Measurements from ENCODE around the gene DNAL4. TPM values are rescaled to one million over a fixed set of nuclear protein-coding genes. Genes with fewer than 3 reads are reported as not detected.
"Not testable (repeated sequence)": the region's sequence is repeated elsewhere in the genome, so short reads cannot be mapped to it uniquely, and the experiment has no call there.

Gene DNAL4
- total RNA-seq, 2 experiments from 2014 or later, result 1.9 to 2.7 TPM

- POLR2A ChIA-PET, result no interaction called here
- Histone ChIP-seq H3K4me3 (ENCODE audit: low read length) (no peak overlapping the region), H3K36me3 (ENCODE audit: insufficient read depth, low read length) (no peaks in the 10 kb centered on the region), H3K27me3 (ENCODE audit: control insufficient read depth in 1 of 2, insufficient read depth in 2 of 2, low read length in 2 of 2) (peaks cover 0 to 3% of the 10 kb centered on the region in 2 experiments), H3K4me1 (ENCODE audit: insufficient read depth, low read length) (no peaks in the 10 kb centered on the region), H3K9me3 (ENCODE audit: control insufficient read depth in 1 of 2, insufficient read depth in 1 of 2, low read length in 2 of 2) (no peaks in the 10 kb centered on the region), H3K27ac (ENCODE audit: low read depth in 1 of 2, low read length in 2 of 2) (no peak overlapping the region)
- Mint-ChIP-seq H3K27ac (no peak overlapping the region), H3K4me1 (ENCODE audit: low read depth) (no peaks in the 10 kb centered on the region), H3K27me3 (peaks cover 14% of the 10 kb centered on the region), H3K4me3 (no peak overlapping the region), H3K9me3 (no peaks in the 10 kb centered on the region), H3K36me3 (ENCODE audit: low read depth) (no peaks in the 10 kb centered on the region)
- CTCF ChIA-PET, result no interaction called here
- DNase-seq (no peak), ATAC-seq (ENCODE audit: poor library complexity) (no peak)
- intact Hi-C loops (cut with DNase I, micrococcal nuclease), result no loop called here
- TF ChIP-seq CTCF (IDR thresholded peaks at IDR 0.05), result no peak
These were observed 23.3 kb upstream of the DNAL4 start for GRCh38 chr22:38817196-38817595.

- DNase-seq (no peak), ATAC-seq (ENCODE audit: poor library complexity) (no peak)
- peaks cover 0 to 5% of the 10 kb centered on the region in 2 experiments for H3K9me3 ChIP-seq (ENCODE audit: control insufficient read depth in 1 of 2, insufficient read depth in 1 of 2, low read length in 2 of 2)
- Mint-ChIP-seq H3K4me1 (ENCODE audit: low read depth) (no peaks in the 10 kb centered on the region), H3K9me3 (no peaks in the 10 kb centered on the region), H3K27ac (no peak overlapping the region), H3K4me3 (no peak overlapping the region), H3K27me3 (peaks cover 19% of the 10 kb centered on the region), H3K36me3 (ENCODE audit: low read depth) (no peaks in the 10 kb centered on the region)
- H3K4me1 ChIP-seq (ENCODE audit: insufficient read depth, low read length), result no peaks in the 10 kb centered on the region
- CTCF ChIA-PET, result no interaction called here
- H3K4me3 ChIP-seq (ENCODE audit: low read length), result no peak overlapping the region
- POLR2A ChIA-PET, result no interaction called here
- no peaks in the 10 kb centered on the region for H3K36me3 ChIP-seq (ENCODE audit: insufficient read depth, low read length)
- TF ChIP-seq CTCF (IDR thresholded peaks at IDR 0.05), result no peak
- intact Hi-C loops (cut with DNase I, micrococcal nuclease), result no loop called here
- H3K27ac ChIP-seq (ENCODE audit: low read depth in 1 of 2, low read length in 2 of 2), result no peak overlapping the region
- peaks cover 0 to 3% of the 10 kb centered on the region in 2 experiments for H3K27me3 ChIP-seq (ENCODE audit: control insufficient read depth in 1 of 2, insufficient read depth in 2 of 2, low read length in 2 of 2)
These were observed 21.9 kb upstream of the DNAL4 start for GRCh38 chr22:38815842-38816241.

GRCh38 chr22:38811241-38811640 lies 17.3 kb upstream of the DNAL4 start:
- Mint-ChIP-seq H3K27me3 (peaks cover 23% of the 10 kb centered on the region), H3K9me3 (peaks cover 4% of the 10 kb centered on the region), H3K36me3 (ENCODE audit: low read depth) (no peaks in the 10 kb centered on the region), H3K4me1 (ENCODE audit: low read depth) (no peaks in the 10 kb centered on the region), H3K4me3 (no peak overlapping the region), H3K27ac (no peak overlapping the region)
- DNase-seq, result no peak
- intact Hi-C loops (cut with DNase I, micrococcal nuclease), result no loop called here
- H3K4me3 ChIP-seq (ENCODE audit: low read length), result no peak overlapping the region
- ATAC-seq (ENCODE audit: poor library complexity), result no peak
- ChIA-PET POLR2A (no interaction called here), CTCF (no interaction called here)
- peaks cover 0 to 3% of the 10 kb centered on the region in 2 experiments for H3K27me3 ChIP-seq (ENCODE audit: control insufficient read depth in 1 of 2, insufficient read depth in 2 of 2, low read length in 2 of 2)
- TF ChIP-seq CTCF (IDR thresholded peaks at IDR 0.05), result no peak
- no peaks in the 10 kb centered on the region for H3K4me1 ChIP-seq (ENCODE audit: insufficient read depth, low read length)
- no peak overlapping the region for H3K27ac ChIP-seq (ENCODE audit: low read depth in 1 of 2, low read length in 2 of 2)
- H3K36me3 ChIP-seq (ENCODE audit: insufficient read depth, low read length), result no peaks in the 10 kb centered on the region
- H3K9me3 ChIP-seq (ENCODE audit: control insufficient read depth in 1 of 2, insufficient read depth in 1 of 2, low read length in 2 of 2), result peaks cover 3 to 19% of the 10 kb centered on the region in 2 experiments

- H3K36me3 Mint-ChIP-seq (ENCODE audit: low read depth); ATAC-seq (ENCODE audit: poor library complexity); POLR2A ChIA-PET; H3K4me1 Mint-ChIP-seq (ENCODE audit: low read depth); H3K27me3 Mint-ChIP-seq; H3K4me1 ChIP-seq (ENCODE audit: insufficient read depth, low read length); H3K9me3 ChIP-seq (ENCODE audit: control insufficient read depth in 1 of 2, insufficient read depth in 1 of 2, low read length in 2 of 2); H3K4me3 Mint-ChIP-seq; H3K4me3 ChIP-seq (ENCODE audit: low read length); H3K27ac ChIP-seq (ENCODE audit: low read depth in 1 of 2, low read length in 2 of 2); H3K36me3 ChIP-seq (ENCODE audit: insufficient read depth, low read length); intact Hi-C loops (cut with DNase I, micrococcal nuclease); H3K9me3 Mint-ChIP-seq; DNase-seq; CTCF ChIA-PET; H3K27ac Mint-ChIP-seq; H3K27me3 ChIP-seq (ENCODE audit: control insufficient read depth in 1 of 2, insufficient read depth in 2 of 2, low read length in 2 of 2): not testable (repeated sequence)
These were observed 11.2 kb upstream of the DNAL4 start for GRCh38 chr22:38805041-38805593.
